Mononuclear cell (primary cell): ENCODE results near the gene IGFN1. TPM values are rescaled to one million over a fixed set of nuclear protein-coding genes. Genes with fewer than 3 reads are reported as not detected.

Experiments used
- total RNA-seq: library from RNA; depleted of rRNA; stranded (reverse); fragments of >200 nt; gene quantifications from one replicate; pipeline ENCODE4 v1.2.3, GENCODE V29; 2012

IGFN1 gene
- total RNA-seq, 1 donor: under 0.01 TPM

Other genes starting within 250 kb of the IGFN1 start
- 41.1 TPM for gene KIF21B, start 167.1 kb upstream of the IGFN1 start, total RNA-seq
- gene CACNA1S, start 78.4 kb upstream of the IGFN1 start, total RNA-seq: not detected
- gene ASCL5, start 63.6 kb upstream of the IGFN1 start, total RNA-seq: not detected
- gene TMEM9, start 36.4 kb upstream of the IGFN1 start, total RNA-seq: 11.1 TPM
- not detected for gene PKP1, start 92.7 kb downstream of the IGFN1 start, total RNA-seq
- gene TNNT2, start 186.9 kb downstream of the IGFN1 start, total RNA-seq: 0.10 TPM
- not detected for gene LAD1, start 208.5 kb downstream of the IGFN1 start, total RNA-seq
- gene TNNI1, start 230.9 kb downstream of the IGFN1 start, total RNA-seq: not detected